ENCODE results near the gene CA9.

Gene CA9

GRCh38 chr9:35681341-35682002, 7.7 kb downstream of the CA9 start:
- TF ChIP-seq CTCF (IDR thresholded peaks at IDR 0.05; ENCODE audit: control extremely low read depth, extremely low read depth, low read depth, missing control alignments), result no peak
- ChIA-PET POLR2A (no interaction called here), CTCF (interaction anchor here (1.5 to 2.9 kb wide), 3 partner anchors 13 to 34 kb away, joined by 3 to 24 read pairs (median 4); no protein-coding TSS in a partner anchor)
- DNase-seq (ENCODE audit: extremely low spot score), result no peak

- ChIA-PET CTCF (interaction anchor here (2.4 to 4.9 kb wide), 2 partner anchors 14 to 70 kb away, joined by 6 to 76 read pairs; no protein-coding TSS in a partner anchor), POLR2A (no interaction called here)
- DNase-seq (ENCODE audit: extremely low spot score), result no peak
- no peak for TF ChIP-seq CTCF (IDR thresholded peaks at IDR 0.05; ENCODE audit: control extremely low read depth, extremely low read depth, low read depth, missing control alignments)
Observed at GRCh38 chr9:35682051-35682450, 8.3 kb downstream of the CA9 start.

- no peak for TF ChIP-seq CTCF (IDR thresholded peaks at IDR 0.05; ENCODE audit: control extremely low read depth, extremely low read depth, low read depth, missing control alignments)
- no peak for DNase-seq (ENCODE audit: extremely low spot score)
- ChIA-PET POLR2A (no interaction called here), CTCF (interaction anchor here (0.8 to 4.9 kb wide), 10 partner anchors 9 to 71 kb away, joined by 3 to 76 read pairs (median 4); partner anchors contain the start of genes ARHGEF39, CA9, CCDC107 and RMRP)
Observed at GRCh38 chr9:35682520-35683315, 9.0 kb downstream of the CA9 start.

GRCh38 chr9:35683323-35683722, 9.6 kb downstream of the CA9 start:
- TF ChIP-seq CTCF (IDR thresholded peaks at IDR 0.05; ENCODE audit: control extremely low read depth, extremely low read depth, low read depth, missing control alignments), result no peak
- DNase-seq (ENCODE audit: extremely low spot score), result no peak
- POLR2A ChIA-PET, result no interaction called here
- CTCF ChIA-PET, result interaction anchor here (0.8 to 4.9 kb wide), 11 partner anchors 9 to 71 kb away, joined by 3 to 76 read pairs (median 4); partner anchors contain the start of genes ARHGEF39, CA9, CCDC107 and RMRP

GRCh38 chr9:35684921-35685320, 11.2 kb downstream of the CA9 start:
- POLR2A ChIA-PET, result no interaction called here
- no peak for TF ChIP-seq CTCF (IDR thresholded peaks at IDR 0.05; ENCODE audit: control extremely low read depth, extremely low read depth, low read depth, missing control alignments)
- no peak for DNase-seq (ENCODE audit: extremely low spot score)
- CTCF ChIA-PET, result interaction anchor here (0.8 to 4.9 kb wide), 5 partner anchors 11 to 50 kb away, joined by 3 to 76 read pairs (median 4); no protein-coding TSS in a partner anchor

- TF ChIP-seq CTCF (IDR thresholded peaks at IDR 0.05; ENCODE audit: control extremely low read depth, extremely low read depth, low read depth, missing control alignments), result no peak
- no peak for DNase-seq (ENCODE audit: extremely low spot score)
- ChIA-PET POLR2A (no interaction called here), CTCF (interaction anchor here (0.8 to 4.9 kb wide), 5 partner anchors 8 to 49 kb away, joined by 3 to 76 read pairs (median 3); no protein-coding TSS in a partner anchor)
Observed at GRCh38 chr9:35685506-35685905, 11.8 kb downstream of the CA9 start.

Data from GM10248 (cell line).